HL-60 (cell line): ENCODE data around the gene LDB2.

Source experiments
- DNase-seq, 2 experiments: peaks; one replicate each; pipeline ENCODE4 v3.0.0-alpha.2; 2010 to 2020; ENCODE audit warnings: low read depth in 1 of 2, low spot score in 1 of 2
- H3K27ac ChIP-seq: fragments of 250-450 bp; sonication (Bioruptor Pico); replicated peaks from 2 replicates; pipeline ENCODE4 v1.5.1; 2020; ENCODE audit warnings: mild to moderate bottlenecking, moderate library complexity
- H3K27me3 ChIP-seq: fragments of 250-450 bp; sonication (Bioruptor Pico); 2 replicates; pipeline ENCODE4 v1.5.1; 2021; ENCODE audit warnings: mild to moderate bottlenecking, moderate library complexity; ENCODE audit not compliant: insufficient read depth, poor library complexity, severe bottlenecking
- H3K4me3 ChIP-seq: replicated peaks from 2 replicates; pipeline ENCODE4 v1.5.1; 2011; ENCODE audit warnings: mild to moderate bottlenecking, control low read depth, low read length; ENCODE audit not compliant: insufficient read depth
- GABPA ChIP-seq: IDR thresholded peaks from 2 replicates; pipeline ENCODE4 v1.6.1; 2012; ENCODE audit warnings: low read depth
- POLR2AphosphoS5 ChIP-seq: IDR thresholded peaks from 2 replicates; pipeline ENCODE4 v1.6.1; 2012; ENCODE audit warnings: low read depth
- SPI1 ChIP-seq: IDR thresholded peaks from 2 replicates; pipeline ENCODE4 v1.6.1; 2012; ENCODE audit warnings: low read depth, mild to moderate bottlenecking, borderline replicate concordance
- TF ChIP-seq, protein P1 (sequence below): IDR thresholded peaks from 2 replicates; pipeline ENCODE4 v1.6.1; 2012; ENCODE audit warnings: low read depth; ENCODE audit not compliant: insufficient replicate concordance
- TF ChIP-seq, protein P2 (sequence below): IDR thresholded peaks from one replicate; pipeline ENCODE4 v1.5.1; 2011; ENCODE audit warnings: low read length, control low read depth, inconsistent platforms; ENCODE audit not compliant: insufficient read depth

Gene LDB2

DNA sequence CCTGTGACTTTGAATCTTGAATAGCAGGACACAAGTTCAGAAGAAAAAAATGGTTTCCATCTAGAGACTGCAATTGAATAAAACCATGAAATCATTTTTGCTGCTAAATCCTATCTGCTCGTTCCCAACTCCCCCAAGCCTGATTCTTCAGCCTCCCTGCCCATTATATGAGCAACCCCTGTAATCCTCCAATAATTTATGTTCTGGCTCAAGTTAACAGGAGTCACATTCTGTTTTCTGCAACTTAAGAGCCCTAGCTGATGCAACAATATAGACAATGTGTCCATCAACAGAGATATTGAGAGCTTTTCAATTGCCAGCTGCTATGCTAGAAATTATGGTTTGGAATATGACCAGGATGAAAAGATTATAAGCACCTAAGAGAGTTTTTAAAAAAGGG is 84.1 kb downstream of the LDB2 start:
- TF ChIP-seq POLR2AphosphoS5 (no peak), SPI1 (no peak)
- TF ChIP-seq, protein P1, sequence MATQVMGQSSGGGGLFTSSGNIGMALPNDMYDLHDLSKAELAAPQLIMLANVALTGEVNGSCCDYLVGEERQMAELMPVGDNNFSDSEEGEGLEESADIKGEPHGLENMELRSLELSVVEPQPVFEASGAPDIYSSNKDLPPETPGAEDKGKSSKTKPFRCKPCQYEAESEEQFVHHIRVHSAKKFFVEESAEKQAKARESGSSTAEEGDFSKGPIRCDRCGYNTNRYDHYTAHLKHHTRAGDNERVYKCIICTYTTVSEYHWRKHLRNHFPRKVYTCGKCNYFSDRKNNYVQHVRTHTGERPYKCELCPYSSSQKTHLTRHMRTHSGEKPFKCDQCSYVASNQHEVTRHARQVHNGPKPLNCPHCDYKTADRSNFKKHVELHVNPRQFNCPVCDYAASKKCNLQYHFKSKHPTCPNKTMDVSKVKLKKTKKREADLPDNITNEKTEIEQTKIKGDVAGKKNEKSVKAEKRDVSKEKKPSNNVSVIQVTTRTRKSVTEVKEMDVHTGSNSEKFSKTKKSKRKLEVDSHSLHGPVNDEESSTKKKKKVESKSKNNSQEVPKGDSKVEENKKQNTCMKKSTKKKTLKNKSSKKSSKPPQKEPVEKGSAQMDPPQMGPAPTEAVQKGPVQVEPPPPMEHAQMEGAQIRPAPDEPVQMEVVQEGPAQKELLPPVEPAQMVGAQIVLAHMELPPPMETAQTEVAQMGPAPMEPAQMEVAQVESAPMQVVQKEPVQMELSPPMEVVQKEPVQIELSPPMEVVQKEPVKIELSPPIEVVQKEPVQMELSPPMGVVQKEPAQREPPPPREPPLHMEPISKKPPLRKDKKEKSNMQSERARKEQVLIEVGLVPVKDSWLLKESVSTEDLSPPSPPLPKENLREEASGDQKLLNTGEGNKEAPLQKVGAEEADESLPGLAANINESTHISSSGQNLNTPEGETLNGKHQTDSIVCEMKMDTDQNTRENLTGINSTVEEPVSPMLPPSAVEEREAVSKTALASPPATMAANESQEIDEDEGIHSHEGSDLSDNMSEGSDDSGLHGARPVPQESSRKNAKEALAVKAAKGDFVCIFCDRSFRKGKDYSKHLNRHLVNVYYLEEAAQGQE, result no peak
- DNase-seq, result no peak
- H3K27me3 ChIP-seq, result no peaks in the 10 kb centered on the region
- H3K4me3 ChIP-seq, result no peak overlapping the region
- no peak overlapping the region for H3K27ac ChIP-seq

- DNase-seq, result no peak
- Histone ChIP-seq H3K4me3 (no peak overlapping the region), H3K27ac (no peak overlapping the region), H3K27me3 (no peaks in the 10 kb centered on the region)
- TF ChIP-seq, protein P2, sequence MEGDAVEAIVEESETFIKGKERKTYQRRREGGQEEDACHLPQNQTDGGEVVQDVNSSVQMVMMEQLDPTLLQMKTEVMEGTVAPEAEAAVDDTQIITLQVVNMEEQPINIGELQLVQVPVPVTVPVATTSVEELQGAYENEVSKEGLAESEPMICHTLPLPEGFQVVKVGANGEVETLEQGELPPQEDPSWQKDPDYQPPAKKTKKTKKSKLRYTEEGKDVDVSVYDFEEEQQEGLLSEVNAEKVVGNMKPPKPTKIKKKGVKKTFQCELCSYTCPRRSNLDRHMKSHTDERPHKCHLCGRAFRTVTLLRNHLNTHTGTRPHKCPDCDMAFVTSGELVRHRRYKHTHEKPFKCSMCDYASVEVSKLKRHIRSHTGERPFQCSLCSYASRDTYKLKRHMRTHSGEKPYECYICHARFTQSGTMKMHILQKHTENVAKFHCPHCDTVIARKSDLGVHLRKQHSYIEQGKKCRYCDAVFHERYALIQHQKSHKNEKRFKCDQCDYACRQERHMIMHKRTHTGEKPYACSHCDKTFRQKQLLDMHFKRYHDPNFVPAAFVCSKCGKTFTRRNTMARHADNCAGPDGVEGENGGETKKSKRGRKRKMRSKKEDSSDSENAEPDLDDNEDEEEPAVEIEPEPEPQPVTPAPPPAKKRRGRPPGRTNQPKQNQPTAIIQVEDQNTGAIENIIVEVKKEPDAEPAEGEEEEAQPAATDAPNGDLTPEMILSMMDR, result no peak
- no peak for TF ChIP-seq POLR2AphosphoS5
These were observed 86.4 kb downstream of the LDB2 start for GRCh38 chr4:16812041-16812440.

DNA sequence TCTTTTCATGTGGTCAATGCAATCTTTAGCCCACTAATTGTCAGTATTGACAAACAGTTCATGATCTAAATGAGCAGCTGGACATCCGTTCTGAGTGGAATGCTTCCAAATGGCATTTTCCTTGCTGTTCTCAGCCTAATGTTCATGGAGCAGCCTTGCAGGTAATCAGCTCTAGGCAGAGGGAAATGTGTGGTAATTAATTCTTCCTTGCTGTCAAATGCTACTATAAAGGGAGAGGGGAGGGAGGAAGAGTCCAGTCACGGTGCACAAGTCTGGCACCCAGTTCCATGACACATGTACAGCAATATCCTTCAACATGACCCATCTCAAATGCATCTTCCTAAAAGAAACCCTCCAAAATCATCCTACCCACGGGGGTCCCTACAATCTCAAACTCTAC is 88.5 kb downstream of the LDB2 start:
- TF ChIP-seq GABPA, result no peak
- TF ChIP-seq, protein P1, result no peak
- TF ChIP-seq SPI1, result no peak
- TF ChIP-seq, protein P2, result no peak
- TF ChIP-seq POLR2AphosphoS5, result no peak
- Histone ChIP-seq H3K27ac (no peak overlapping the region), H3K27me3 (no peaks in the 10 kb centered on the region), H3K4me3 (no peak overlapping the region)
- no peak for DNase-seq

GRCh38 chr4:16809064-16809463 is 89.4 kb downstream of the LDB2 start:
- Histone ChIP-seq H3K27ac (no peak overlapping the region), H3K27me3 (no peaks in the 10 kb centered on the region), H3K4me3 (no peak overlapping the region)
- no peak for DNase-seq
- TF ChIP-seq GABPA (no peak), POLR2AphosphoS5 (no peak)
- TF ChIP-seq, protein P2, result no peak
- TF ChIP-seq, protein P1, result no peak
